Kidney capillary endothelial cell (primary cell): ENCODE measurements around the gene THSD7A.
A peak's percentile ranks its signal among the peaks of the same experiment; 100 is the strongest.

Experiments
- DNase-seq: peaks from one replicate; pipeline ENCODE4 v3.0.0-alpha.2; 2018; ENCODE audit warnings: low spot score

The THSD7A gene

GRCh38 chr7:11750191-11750590 lies 81.8 kb downstream of the THSD7A start:
- no peak for DNase-seq

- DNase-seq: no peak
Observed at GRCh38 chr7:11749629-11750028, 82.4 kb downstream of the THSD7A start.

DNA sequence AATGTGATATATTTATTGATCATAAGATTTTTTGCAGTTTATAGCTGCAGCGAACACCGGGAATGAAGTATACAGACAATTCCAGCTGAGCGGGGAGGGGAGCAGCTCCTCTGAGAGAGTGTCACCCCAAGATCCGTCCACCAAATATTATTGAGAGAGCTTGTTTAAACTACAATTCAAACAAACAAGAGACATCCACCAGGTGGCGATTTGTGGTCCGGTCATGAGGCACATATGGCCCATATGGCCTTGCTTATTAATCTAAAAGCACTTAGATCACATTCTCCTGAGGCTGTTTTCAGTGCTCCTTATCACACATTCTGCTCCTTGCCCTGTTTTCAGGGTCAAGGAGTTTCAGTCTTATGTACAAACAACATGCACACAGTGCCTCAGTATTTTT lies 83.1 kb downstream of the THSD7A start:
- no peak for DNase-seq

GRCh38 chr7:11747715-11748485 lies 84.1 kb downstream of the THSD7A start:
- no peak for DNase-seq

DNA sequence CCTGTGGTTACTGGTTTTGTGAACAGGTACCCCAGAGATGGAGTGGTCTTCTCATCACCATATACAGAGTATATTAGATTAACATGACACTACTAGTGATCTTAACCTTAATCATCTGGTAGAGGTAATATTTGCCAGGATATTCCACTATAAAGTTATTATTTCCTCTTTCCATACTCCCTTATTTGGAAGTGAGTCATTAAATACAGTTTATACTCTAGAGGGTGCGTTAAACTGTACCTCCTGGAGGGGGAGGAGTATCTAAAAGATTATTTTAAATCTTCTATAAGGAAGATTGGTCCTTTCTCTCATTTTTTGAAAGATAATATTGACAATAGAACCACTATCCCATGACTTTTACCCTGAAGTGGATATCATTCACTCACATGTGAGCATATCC lies 85.4 kb downstream of the THSD7A start:
- DNase-seq: no peak

GRCh38 chr7:11743548-11743947 lies 88.5 kb downstream of the THSD7A start:
- no peak for DNase-seq

DNA sequence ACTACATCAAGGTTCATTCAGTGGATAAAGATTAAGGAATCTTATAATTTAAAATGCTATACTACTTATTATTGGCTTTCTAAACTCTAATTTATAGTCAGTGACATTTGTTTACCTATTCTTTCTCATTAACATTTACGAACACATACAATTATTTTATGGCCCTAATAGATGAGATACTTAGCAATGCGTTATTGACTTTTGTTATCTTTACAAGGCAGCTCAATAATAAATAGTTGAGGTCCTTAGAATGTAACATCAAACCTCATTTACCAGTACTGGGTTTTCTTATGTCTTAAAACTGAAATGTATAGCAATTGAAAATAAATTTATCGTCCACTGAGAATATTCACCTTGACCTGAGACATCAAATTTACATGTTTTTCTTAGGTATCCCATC lies 89.0 kb downstream of the THSD7A start:
- no peak for DNase-seq

DNA sequence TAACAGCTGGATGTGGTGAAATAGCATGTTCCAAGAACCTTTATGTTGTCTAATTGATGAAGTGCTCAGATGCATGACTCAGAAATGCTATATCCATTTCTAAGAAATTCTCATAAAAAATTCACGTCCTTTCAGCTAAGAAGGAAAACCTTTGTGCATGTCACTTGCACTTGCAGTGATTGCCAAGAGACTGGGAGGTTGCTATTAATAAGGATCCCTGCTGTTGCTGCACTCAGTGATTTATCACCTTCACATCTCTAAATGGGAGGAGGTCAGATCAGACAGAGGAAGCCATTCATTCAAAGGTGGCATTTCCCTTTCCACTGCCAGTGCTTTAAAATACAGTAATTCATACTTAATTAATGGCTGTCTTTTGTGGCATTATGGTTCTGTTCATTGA lies 89.5 kb downstream of the THSD7A start:
- peak; percentile 5 for DNase-seq

- DNase-seq: no peak
Observed at GRCh38 chr7:11737723-11738122, 94.3 kb downstream of the THSD7A start.

- no peak for DNase-seq
Observed at GRCh38 chr7:11732207-11732606, 99.8 kb downstream of the THSD7A start.

DNA sequence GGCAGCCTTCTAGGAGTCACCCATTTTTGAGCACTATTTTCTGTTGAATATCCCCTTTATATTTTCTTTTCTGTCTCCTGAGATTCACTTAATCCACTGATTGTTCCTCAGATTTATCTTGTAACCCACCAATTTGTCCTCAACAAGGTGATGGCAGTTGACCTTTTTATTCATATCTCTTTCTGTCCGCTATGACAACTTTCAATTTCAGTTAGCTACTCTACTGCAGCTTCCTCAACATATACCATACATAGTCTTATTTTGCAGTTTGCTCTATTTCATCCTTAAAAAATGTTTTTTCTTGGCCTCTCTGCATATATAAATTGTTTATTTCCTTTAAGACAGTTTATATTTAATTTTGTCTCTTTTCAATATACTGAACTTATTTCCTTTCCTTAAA lies 101.3 kb downstream of the THSD7A start:
- DNase-seq: no peak

- no peak for DNase-seq
Observed at GRCh38 chr7:11727864-11728263, 104.1 kb downstream of the THSD7A start.

GRCh38 chr7:11726794-11727155 lies 105.2 kb downstream of the THSD7A start:
- no peak for DNase-seq

DNA sequence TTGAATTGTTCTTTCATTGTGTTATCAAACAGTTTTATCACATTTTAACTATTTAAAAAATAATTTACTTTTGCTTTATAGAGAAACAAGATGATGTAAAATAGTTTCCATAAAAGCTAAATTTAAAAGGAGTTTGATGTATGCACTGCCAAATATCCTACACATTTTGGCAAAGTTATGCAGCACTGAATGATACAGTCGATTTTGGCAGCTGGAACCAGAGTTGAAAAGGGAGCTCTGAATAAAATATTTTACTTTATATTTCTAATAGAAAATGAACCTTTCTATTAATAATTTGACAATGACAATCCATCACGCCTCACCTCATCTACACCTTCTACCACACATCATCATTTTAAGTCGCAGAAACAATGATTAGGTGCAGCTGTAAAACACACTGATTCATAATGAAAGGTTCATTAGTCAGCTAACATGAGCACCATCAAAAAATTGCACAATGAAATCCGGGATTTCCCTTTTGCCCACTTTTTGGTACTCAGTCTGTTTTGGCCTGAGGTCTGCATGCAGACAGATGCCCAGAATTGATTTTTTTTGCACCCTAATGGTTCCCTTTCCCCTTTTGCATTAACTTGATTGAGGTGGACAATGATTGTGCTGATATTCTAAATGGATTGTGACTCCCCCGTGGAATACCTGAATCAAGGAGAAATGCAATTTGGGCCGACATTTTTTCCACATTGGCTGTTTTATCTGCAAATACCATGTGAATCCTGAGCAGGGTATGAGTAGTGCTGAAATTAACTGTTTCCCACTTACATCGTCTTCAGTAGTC lies 105.8 kb downstream of the THSD7A start:
- DNase-seq: no peak

- peak; percentile 67 for DNase-seq
Observed at GRCh38 chr7:11716185-11716584, 115.8 kb downstream of the THSD7A start.

- DNase-seq: no peak
Observed at GRCh38 chr7:11714676-11715075, 117.3 kb downstream of the THSD7A start.

- no peak for DNase-seq
Observed at GRCh38 chr7:11714205-11714604, 117.8 kb downstream of the THSD7A start.

DNA sequence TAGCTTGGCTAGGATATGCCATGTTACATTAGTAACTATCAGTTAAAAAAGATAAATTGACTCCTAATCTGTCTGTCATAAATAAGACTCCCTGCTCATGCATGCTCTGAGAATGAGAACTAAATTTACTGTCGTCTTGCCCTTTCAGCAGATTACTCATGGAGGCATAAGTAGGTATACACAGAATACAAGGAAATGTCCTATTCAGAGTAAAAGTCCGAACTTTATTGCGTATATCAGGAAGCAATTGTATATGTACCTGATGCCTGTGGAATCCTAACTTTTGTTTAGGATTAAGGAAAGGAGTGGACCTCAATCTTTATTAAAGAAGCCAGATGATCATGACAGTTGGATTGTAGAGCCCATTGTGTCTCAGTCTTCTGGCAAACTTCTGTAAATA lies 118.6 kb downstream of the THSD7A start:
- no peak for DNase-seq

DNA sequence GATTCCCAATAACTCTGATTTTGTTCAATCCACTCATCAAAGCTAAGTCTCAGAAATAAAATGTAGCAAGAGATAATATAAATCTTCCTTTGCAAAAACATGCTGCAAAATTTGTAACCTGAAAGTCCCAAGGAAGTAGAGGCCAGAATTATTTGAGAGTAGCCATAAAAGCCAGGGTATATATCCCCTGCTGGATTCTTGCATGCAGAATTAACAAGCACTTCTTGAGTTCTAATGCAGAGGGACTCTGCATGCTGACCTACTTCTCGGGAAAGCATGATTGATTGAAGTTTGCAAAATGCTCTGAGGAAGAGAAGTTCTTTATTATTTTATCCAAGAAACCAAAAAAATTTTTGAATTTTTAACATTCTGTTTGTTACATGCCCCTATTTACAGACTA lies 121.6 kb downstream of the THSD7A start:
- no peak for DNase-seq

DNA sequence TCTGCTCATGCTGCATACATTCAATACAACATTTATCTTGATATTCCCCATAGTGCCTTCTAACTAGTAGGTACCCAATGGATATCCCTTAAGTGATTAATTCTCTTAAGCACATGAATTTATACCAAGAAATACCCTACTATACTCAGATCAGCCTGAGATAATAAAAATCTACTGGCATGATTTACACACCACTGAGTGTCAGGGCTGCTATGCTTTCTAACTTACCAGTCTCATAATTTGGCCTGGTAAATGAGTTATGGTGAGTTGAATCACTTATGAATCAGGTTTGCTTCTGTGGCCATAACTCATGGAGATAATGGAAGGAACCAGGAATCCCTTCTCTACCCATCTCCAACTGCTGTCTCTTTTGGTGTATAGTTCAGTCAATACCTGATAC lies 122.8 kb downstream of the THSD7A start:
- no peak for DNase-seq

GRCh38 chr7:11707606-11708193 lies 124.3 kb downstream of the THSD7A start:
- no peak for DNase-seq

DNA sequence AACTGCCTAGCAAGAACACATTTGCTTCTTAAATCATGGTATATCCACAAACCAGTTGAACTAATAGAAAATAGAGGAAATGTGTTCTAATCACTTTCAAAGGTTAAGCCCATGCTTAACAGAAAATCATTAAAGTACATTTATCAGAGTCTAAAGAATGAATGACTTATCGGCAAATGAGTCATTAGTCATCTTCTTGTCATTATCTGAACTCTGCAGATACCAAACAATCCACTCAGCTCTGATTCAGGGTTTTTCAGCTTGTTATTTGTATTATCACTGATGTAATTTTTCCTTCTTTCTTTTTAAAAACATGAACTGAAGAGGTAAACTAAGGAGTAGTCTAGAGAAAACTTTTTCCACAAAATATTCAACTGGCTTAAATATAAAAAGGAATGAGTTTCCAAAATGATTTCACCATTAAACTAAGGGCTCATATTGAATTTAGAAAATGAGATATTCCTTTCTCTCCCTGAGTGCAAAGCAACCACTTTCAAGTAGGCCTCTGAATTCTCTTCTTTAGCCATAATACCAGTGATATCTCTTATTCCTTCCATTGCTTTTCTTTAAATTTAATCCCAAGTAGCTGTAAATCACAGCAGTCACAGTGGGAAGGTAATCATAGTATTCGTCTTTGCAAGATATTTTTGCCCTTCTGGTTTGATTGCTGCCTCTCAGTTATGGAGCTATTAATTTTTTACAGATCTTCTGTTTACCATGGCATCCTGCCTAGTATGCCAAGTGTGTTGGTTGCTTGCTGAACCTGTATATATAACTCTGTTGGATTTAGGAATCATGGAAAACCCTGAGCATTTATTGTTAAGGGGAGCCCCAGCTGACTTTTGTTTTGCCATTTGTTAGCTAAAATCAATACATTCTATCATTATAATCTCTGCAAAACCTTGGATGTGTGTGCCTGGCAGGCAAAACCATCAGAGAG lies 125.1 kb downstream of the THSD7A start:
- peak; percentile 32 for DNase-seq
